Measurements from ENCODE around the gene PPCDC. TPM values are rescaled to one million over a fixed set of nuclear protein-coding genes. Genes with fewer than 3 reads are reported as not detected.
A peak's percentile ranks its signal among the peaks of the same experiment; 100 is the strongest.

The PPCDC gene
- total and polyA plus RNA-seq, 10 of the 15 experiments (the other 5 are each of a cell fraction or from before 2014, with no cell fraction given): 32.5 to 135 (median 55.0) TPM

- ATAC-seq: no peak
- no peak for DNase-seq (ENCODE audit: low read depth, low spot score)
- Histone ChIP-seq H3K4me3 (no peak overlapping the region), H4K20me1 (ENCODE audit: control insufficient read depth, insufficient read depth) (no peaks in the 10 kb centered on the region), H3K27me3 (replicated peaks in 1 of 2; ENCODE audit: control insufficient read depth in 2 of 2, insufficient read depth in 2 of 2, low read length in 1 of 2) (no peaks in the 10 kb centered on the region), H3K4me1 (ENCODE audit: control insufficient read depth, insufficient read depth, low read length) (peaks cover 76% of the 10 kb centered on the region), H3K9me3 (replicated peaks; ENCODE audit: control insufficient read depth, insufficient read depth, low read length) (no peaks in the 10 kb centered on the region; the same call in 2 of the 3 replicates), H3K36me3 (ENCODE audit: control insufficient read depth in 2 of 2, insufficient read depth in 2 of 2, low read length in 1 of 2) (no peaks in the 10 kb centered on the region; a peak in 2 of 4 replicates), H3K4me2 (ENCODE audit: control insufficient read depth, insufficient read depth) (no peak overlapping the region), H3K27ac (ENCODE audit: control insufficient read depth, insufficient read depth) (peak overlapping the region; percentile 17), H3K9ac (ENCODE audit: control insufficient read depth, insufficient read depth, low read length) (no peak overlapping the region; the same call in 1 of the 2 replicates), H3K79me2 (ENCODE audit: control insufficient read depth, insufficient read depth, low read length) (no peaks in the 10 kb centered on the region), H2AFZ (ENCODE audit: control insufficient read depth, low read depth, low read length) (no peak overlapping the region)
- SMC1A ChIA-PET (ENCODE audit: uncharacterized antibody, unreplicated experiment): interaction anchor here (0.6 to 6.3 kb wide), 14 partner anchors 7 to 139 kb away, joined by 3 to 42 read pairs (median 14); partner anchors contain the start of gene C15orf39
- in situ Hi-C loops (cut with MboI) (no loop called here), intact Hi-C loops (cut with micrococcal nuclease; ENCODE audit: unreplicated experiment) (loop anchor here (5.0 kb wide), 1 partner anchor 47 kb away; no protein-coding TSS in a partner anchor)
- RAD21 ChIA-PET (ENCODE audit: unreplicated experiment): interaction anchor here (1.0 to 4.4 kb wide), 10 partner anchors 27 to 143 kb away, joined by 3 to 51 read pairs (median 19); partner anchors contain the start of gene C15orf39
- CTCF ChIA-PET: interaction anchor here (0.5 to 3.9 kb wide), 7 partner anchors 10 to 138 kb away, joined by 3 to 21 read pairs (median 5); no protein-coding TSS in a partner anchor
- no TSS peak for BruUV-seq (replicated peaks)
- no peak for FAIRE-seq
- 100% methylated on average over 1 of the region's 1 CpG for WGBS (ENCODE audit: insufficient coverage, insufficient replicate concordance, low lambda C conversion rate, missing lambda C conversion rate)
- POLR2A ChIA-PET: interaction anchor here (0.5 to 6.8 kb wide), 7 partner anchors 12 to 139 kb away, joined by 3 to 55 read pairs (median 5); partner anchors contain the start of gene C15orf39
- TF ChIP-seq ATF7 (IDR thresholded peaks at IDR 0.05; ENCODE audit: low read depth) (no peak), FOXK2 (IDR thresholded peaks at IDR 0.05) (no peak), SKIL (IDR thresholded peaks at IDR 0.05; ENCODE audit: low read depth, poor library complexity, severe bottlenecking) (no peak), E4F1 (IDR thresholded peaks at IDR 0.05; ENCODE audit: borderline replicate concordance, partially characterized antibody) (no peak), ASH2L (IDR thresholded peaks at IDR 0.05; ENCODE audit: borderline replicate concordance, low read depth) (no peak), SMC3 (IDR thresholded peaks at IDR 0.05; ENCODE audit: borderline replicate concordance, low read length) (no peak), TCF3 (IDR thresholded peaks at IDR 0.05; ENCODE audit: borderline replicate concordance, insufficient read depth, low read depth, low read length) (0 out of 2 replicates have a peak, but pooled peaks have one; percentile 6), EP300 (IDR thresholded peaks at IDR 0.05; ENCODE audit: borderline replicate concordance in 1 of 2, control insufficient read depth in 1 of 2, low read depth in 2 of 2, low read length in 2 of 2) (no peak), EED (IDR thresholded peaks at IDR 0.05; ENCODE audit: low read depth) (0 out of 2 replicates have a peak, but pooled peaks have one; percentile 15), GABPA (IDR thresholded peaks at IDR 0.05; ENCODE audit: low read depth) (no peak), NFIC (IDR thresholded peaks at IDR 0.05; ENCODE audit: low read depth, low read length) (no peak), KAT2A (conservative IDR thresholded peaks at IDR 0.05; ENCODE audit: control insufficient read depth, low read depth, low read length) (no peak), KLF5 (IDR thresholded peaks at IDR 0.05; ENCODE audit: partially characterized antibody) (no peak), ZBTB4 (CRISPR knock-in tag; IDR thresholded peaks at IDR 0.05) (no peak)
Observed at GRCh38 chr15:75065467-75065850, 42.1 kb downstream of the PPCDC start.

Data from GM12878 (cell line).